ENCODE measurements around the gene QSER1. TPM values are rescaled to one million over a fixed set of nuclear protein-coding genes. Genes with fewer than 3 reads are reported as not detected.

QSER1 gene
- total RNA-seq (2021; ENCODE audit: unreplicated experiment) (48.0 TPM), Bru-seq, nascent RNA (percentile 87 among the genes with signal in this experiment), BruChase-seq, experiment 1, labeled RNA remaining after a 6-hour chase (percentile 93 among the genes with signal in this experiment), BruChase-seq, experiment 2, labeled RNA remaining after a 2-hour chase (percentile 94 among the genes with signal in this experiment)
- polyA plus RNA-seq (2012) = 6.1 and 9.1 TPM in 2 replicates
- long read RNA-seq, partial matches to known transcripts = 6 of 11 reads
- long read RNA-seq, other reads (novel, unspliced or antisense) = 5 of 11 reads

GRCh38 chr11:32892355-32893092, at the start of gene QSER1:
Gene QSER1 (plus strand): TSS chr11:32892811. CDS start chr11:32893126, 315 bp downstream.
- Histone ChIP-seq H4K20me1 (ENCODE audit: insufficient read depth) (no peaks in the 10 kb centered on the region; the same call in 1 of the 2 replicates), H3K9ac (ENCODE audit: low read length) (peak within 1 kb of the TSS; percentile 98), H3K9me2 (ENCODE audit: insufficient read depth) (no peaks in the 10 kb centered on the region), H3K9me3 (ENCODE audit: control insufficient read depth in 1 of 2, insufficient read depth in 1 of 2, low read depth in 1 of 2, low read length in 2 of 2) (no peaks in the 10 kb centered on the region), H3K4me3 (replicated peaks in 1 of 2; ENCODE audit: low read depth in 1 of 2, low read length in 2 of 2) (peak within 1 kb of the TSS; percentile 85 to 91), H3K4me1 (ENCODE audit: control insufficient read depth in 1 of 2, insufficient read depth in 2 of 2, low read length in 2 of 2) (peaks cover 0 to 21% of the 10 kb centered on the region in 2 experiments; a peak in 3 of 4 replicates), H3K27me3 (ENCODE audit: insufficient read depth, low read length) (no peaks in the 10 kb centered on the region), H3K36me3 (ENCODE audit: control insufficient read depth in 1 of 2, insufficient read depth in 2 of 2, low read length in 2 of 2) (no peaks in the 10 kb centered on the region), H3K79me2 (ENCODE audit: insufficient read depth, low read length) (peaks cover 45% of the 10 kb centered on the region), H2AFZ (ENCODE audit: low read depth, low read length, poor library complexity, severe bottlenecking) (no peak within 1 kb of the TSS), H3K4me2 (ENCODE audit: low read length) (peak within 1 kb of the TSS; percentile 85), H3K27ac (ENCODE audit: low read depth, low read length) (peak within 1 kb of the TSS; percentile 90)
- POLR2A ChIA-PET = no interaction called here
- no TSS peak for BruUV-seq (replicated peaks)
- DNase-seq (ENCODE audit: low read depth, low spot score) = no peak
- RAD21 ChIA-PET (ENCODE audit: low non-redundant PET in 1 of 2, low total read pairs in 2 of 2, uncharacterized antibody in 2 of 2, unreplicated experiment in 2 of 2) = no interaction called here
- CTCF ChIA-PET = no interaction called here
- intact Hi-C loops (cut with micrococcal nuclease) = no loop called here
- ATAC-seq = peak; percentile 70
- peak; percentile 92 for TF ChIP-seq POLR2AphosphoS5 (IDR thresholded peaks at IDR 0.05; ENCODE audit: low read depth, low read length)
- TF ChIP-seq REST (IDR thresholded peaks at IDR 0.05; ENCODE audit: low read depth) = no peak
- peak; percentile 47 for TF ChIP-seq EGR1 (IDR thresholded peaks at IDR 0.05; ENCODE audit: low read depth)
- no peak for TF ChIP-seq CTCF (IDR thresholded peaks at IDR 0.05 in 2 of 3, conservative IDR thresholded peaks at IDR 0.05 in 1 of 3; ENCODE audit: borderline replicate concordance in 1 of 3, insufficient read depth in 1 of 3, low read depth in 2 of 3, low read length in 2 of 3)
- peak; percentile 38; the same call in 1 of the 2 replicates for TF ChIP-seq SIN3A (IDR thresholded peaks at IDR 0.05; ENCODE audit: low read depth)
- TF ChIP-seq EZH2 (IDR thresholded peaks at IDR 0.05) = no peak
- peak; percentile 74 for TF ChIP-seq ZFX (IDR thresholded peaks at IDR 0.05)
- peak; percentile 80 for TF ChIP-seq POLR2A (IDR thresholded peaks at IDR 0.05; ENCODE audit: borderline replicate concordance, extremely low read depth, insufficient read depth, insufficient read length)
- TF ChIP-seq MAX (IDR thresholded peaks at IDR 0.05) = peak; percentile 49; the same call in 1 of the 2 replicates
- TF ChIP-seq RAD21 (IDR thresholded peaks at IDR 0.05; ENCODE audit: low read depth) = no peak
- no peak for TF ChIP-seq FOSL1 (IDR thresholded peaks at IDR 0.05; ENCODE audit: low read depth)
